CD4-positive, alpha-beta T cell (primary cell): ENCODE results near the gene PRAMEF13. TPM values are rescaled to one million over a fixed set of nuclear protein-coding genes. Genes with fewer than 3 reads are reported as not detected.
"Not testable (repeated sequence)": the region's sequence is repeated elsewhere in the genome, so short reads cannot be mapped to it uniquely, and the experiment has no call there.

Experiments used
- ATAC-seq: fragments of 200-7000 bp; cut with Tn5 transposase; one replicate; pipeline ENCODE4 v1.10.0; 2022; ENCODE audit warnings: mild to moderate bottlenecking; ENCODE audit not compliant: poor library complexity
- CTCF ChIA-PET: fragments of 350-600 bp; sonication (Branson Sonifier 250); formaldehyde crosslinking; loops from one replicate; lab custom pipeline; 2021; ENCODE audit warnings: antibody characterized with exemption, inconsistent platforms; lab: Charles Lee
- POLR2A ChIA-PET: fragments of 350-600 bp; sonication (Branson Sonifier 250); formaldehyde crosslinking; loops from one replicate; lab custom pipeline; 2021; ENCODE audit warnings: antibody characterized with exemption, inconsistent platforms; lab: Charles Lee
- DNase-seq, 14 experiments: peaks; one replicate each; pipeline ENCODE4 v3.0.0-alpha.2; 2013 to 2020; ENCODE audit warnings: mixed read lengths in 2 of 14
- H3K27ac ChIP-seq, 2 donors: one replicate each; pipeline versions ENCODE4 v1.5.1 to v1.7.0; 2013; ENCODE audit warnings: low read length in 2 of 2, low read depth in 1 of 2, mild to moderate bottlenecking in 1 of 2
- H3K27me3 ChIP-seq, 2 experiments: 1 replicate in 1 of 2; 2 replicates in 1 of 2; pipeline versions ENCODE4 v1.6.1 to v1.7.0; 2013; ENCODE audit warnings: low read length in 2 of 2, control low read depth in 1 of 2, mild to moderate bottlenecking in 1 of 2, moderate library complexity in 1 of 2; ENCODE audit not compliant: insufficient read depth in 2 of 2, control insufficient read depth in 1 of 2
- H3K36me3 ChIP-seq: one replicate; pipeline ENCODE4 v1.6.1; 2013; ENCODE audit warnings: low read length, control low read depth; ENCODE audit not compliant: insufficient read depth
- H3K4me1 ChIP-seq: one replicate; pipeline ENCODE4 v1.6.1; 2013; ENCODE audit warnings: low read length, control low read depth; ENCODE audit not compliant: insufficient read depth
- H3K4me3 ChIP-seq: one replicate; pipeline ENCODE4 v1.5.1; 2013; ENCODE audit warnings: mild to moderate bottlenecking, low read length, moderate library complexity
- H3K9me3 ChIP-seq, 2 experiments: 1 replicate in 1 of 2; 2 replicates in 1 of 2; pipeline versions ENCODE4 v1.6.1 to v1.7.0; 2013; ENCODE audit warnings: low read length in 2 of 2, mild to moderate bottlenecking in 2 of 2, control low read depth in 1 of 2, moderate library complexity in 1 of 2; ENCODE audit not compliant: control insufficient read depth in 1 of 2, insufficient read depth in 1 of 2
- H3K27ac Mint-ChIP-seq: one replicate; pipeline ENCODE4 v1.8.0; 2020; ENCODE audit warnings: mixed read lengths
- H3K27me3 Mint-ChIP-seq: one replicate; pipeline ENCODE4 v1.8.0; 2021; ENCODE audit warnings: mixed read lengths
- H3K36me3 Mint-ChIP-seq: one replicate; pipeline ENCODE4 v1.8.0; 2021; ENCODE audit warnings: low read depth, mixed read lengths
- H3K4me1 Mint-ChIP-seq: one replicate; pipeline ENCODE4 v1.8.0; 2021; ENCODE audit warnings: low read depth, mixed read lengths
- H3K4me3 Mint-ChIP-seq: one replicate; pipeline ENCODE4 v1.8.0; 2020; ENCODE audit warnings: mild to moderate bottlenecking, mixed read lengths
- H3K9me3 Mint-ChIP-seq: one replicate; pipeline ENCODE4 v1.8.0; 2020; ENCODE audit warnings: mixed read lengths
- intact Hi-C, 2 experiments: fragments of 100-400 bp; cut with DNase I in 1 of 2; cut with micrococcal nuclease in 1 of 2; formaldehyde crosslinking; loops; one replicate each; pipeline versions ENCODE4 v1.15.1 to v1.9.0; 2023 to 2025; cut with DNase I, micrococcal nuclease
- total RNA-seq, 174 experiments: library from RNA in 2 of 174; stranded (reverse) in 2 of 174; gene quantifications; one replicate each; pipeline ENCODE4 v1.2.3 and lab custom pipeline; 2021 to 2026
- TF ChIP-seq, protein P1 (sequence below): fragments of 200-600 bp; IDR thresholded peaks from one replicate; pipeline ENCODE4 v1.8.0; 2022; ENCODE audit warnings: antibody characterized with exemption, mild to moderate bottlenecking

The PRAMEF13 gene
- total RNA-seq, 2 experiments from 2014 or later = not detected

DNA sequence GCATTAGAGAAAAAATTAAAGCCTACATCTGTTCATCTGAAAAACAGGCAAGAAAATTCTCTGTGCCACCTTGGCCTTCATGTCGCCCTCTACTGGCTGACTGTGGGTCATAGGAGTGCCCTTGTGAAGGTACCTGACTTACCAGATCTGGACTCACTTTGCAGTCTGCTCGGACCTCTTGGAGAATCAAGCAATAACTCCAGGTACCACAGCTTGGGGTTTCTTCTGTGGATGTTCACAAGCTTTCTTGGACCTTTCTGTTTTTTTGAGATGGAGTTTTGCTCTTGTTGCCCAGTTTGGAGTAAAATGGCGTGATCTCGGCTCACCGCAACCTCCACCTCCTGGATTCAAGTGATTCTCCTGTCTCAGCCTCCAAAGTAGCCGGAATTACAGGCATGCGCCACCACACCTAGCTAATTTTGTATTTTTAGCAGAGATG, 27.2 kb upstream of the PRAMEF13 start:
- H3K9me3 ChIP-seq = no peaks in the 10 kb centered on the region
- H3K27ac ChIP-seq = no peak overlapping the region
- intact Hi-C loops = no loop called here
- ATAC-seq (no peak), DNase-seq (peak in 10 of 14 experiments; percentile 12 to 52 (median 23))
- TF ChIP-seq, protein P1, sequence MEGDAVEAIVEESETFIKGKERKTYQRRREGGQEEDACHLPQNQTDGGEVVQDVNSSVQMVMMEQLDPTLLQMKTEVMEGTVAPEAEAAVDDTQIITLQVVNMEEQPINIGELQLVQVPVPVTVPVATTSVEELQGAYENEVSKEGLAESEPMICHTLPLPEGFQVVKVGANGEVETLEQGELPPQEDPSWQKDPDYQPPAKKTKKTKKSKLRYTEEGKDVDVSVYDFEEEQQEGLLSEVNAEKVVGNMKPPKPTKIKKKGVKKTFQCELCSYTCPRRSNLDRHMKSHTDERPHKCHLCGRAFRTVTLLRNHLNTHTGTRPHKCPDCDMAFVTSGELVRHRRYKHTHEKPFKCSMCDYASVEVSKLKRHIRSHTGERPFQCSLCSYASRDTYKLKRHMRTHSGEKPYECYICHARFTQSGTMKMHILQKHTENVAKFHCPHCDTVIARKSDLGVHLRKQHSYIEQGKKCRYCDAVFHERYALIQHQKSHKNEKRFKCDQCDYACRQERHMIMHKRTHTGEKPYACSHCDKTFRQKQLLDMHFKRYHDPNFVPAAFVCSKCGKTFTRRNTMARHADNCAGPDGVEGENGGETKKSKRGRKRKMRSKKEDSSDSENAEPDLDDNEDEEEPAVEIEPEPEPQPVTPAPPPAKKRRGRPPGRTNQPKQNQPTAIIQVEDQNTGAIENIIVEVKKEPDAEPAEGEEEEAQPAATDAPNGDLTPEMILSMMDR = peak; percentile 47
- H3K4me1 ChIP-seq = no peaks in the 10 kb centered on the region
- Mint-ChIP-seq H3K27me3 (peaks cover 31% of the 10 kb centered on the region), H3K4me1 (no peaks in the 10 kb centered on the region), H3K36me3 (no peaks in the 10 kb centered on the region), H3K4me3 (no peak overlapping the region), H3K27ac (no peak overlapping the region), H3K9me3 (no peaks in the 10 kb centered on the region)
- H3K27me3 ChIP-seq = no peaks in the 10 kb centered on the region
- ChIA-PET CTCF (no interaction called here), POLR2A (no interaction called here)
- H3K4me3 ChIP-seq = no peak overlapping the region
- H3K36me3 ChIP-seq = no peaks in the 10 kb centered on the region

DNA sequence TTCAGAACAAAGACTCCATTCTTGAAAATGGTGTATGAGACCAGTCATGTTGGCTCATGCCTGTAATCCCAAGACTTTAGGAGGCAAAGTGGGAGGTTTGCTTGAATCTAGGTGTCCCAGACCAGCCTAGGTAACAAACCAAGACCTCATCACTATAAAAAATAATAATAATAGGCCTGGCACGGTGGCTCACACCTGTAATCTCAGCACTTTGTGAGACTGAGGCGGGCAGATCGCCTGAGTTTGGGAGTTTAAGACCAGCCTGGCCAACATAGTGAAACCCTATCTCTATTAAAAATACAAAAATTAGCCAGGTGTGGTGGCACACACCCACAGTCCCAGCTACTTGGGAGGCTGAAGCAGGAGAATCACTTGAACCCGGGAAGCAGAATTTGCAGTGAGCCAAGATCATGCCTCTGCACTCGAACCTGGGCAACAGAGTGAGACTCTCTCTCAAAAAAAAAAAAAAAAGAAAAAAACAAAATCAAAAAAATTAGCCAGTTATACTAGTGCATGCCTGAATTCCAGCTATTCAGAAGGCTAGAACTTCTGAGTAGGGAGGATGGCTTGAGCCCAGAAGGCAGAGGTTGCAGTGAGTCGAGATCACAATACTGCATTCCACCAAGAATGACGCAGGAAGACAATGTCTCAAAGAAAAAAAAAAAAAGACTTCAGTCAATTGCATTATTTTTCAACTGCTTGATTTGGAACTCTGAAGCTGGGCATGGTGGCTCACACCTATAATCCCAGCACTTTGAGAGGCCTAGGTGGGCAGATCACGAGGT, 26.3 kb upstream of the PRAMEF13 start:
- H3K36me3 Mint-ChIP-seq, H3K27ac ChIP-seq, H3K27me3 ChIP-seq, DNase-seq, ATAC-seq, POLR2A ChIA-PET, H3K4me3 ChIP-seq, H3K36me3 ChIP-seq, CTCF ChIA-PET, H3K4me1 ChIP-seq, H3K9me3 ChIP-seq, H3K27ac Mint-ChIP-seq, intact Hi-C loops, H3K4me1 Mint-ChIP-seq, H3K4me3 Mint-ChIP-seq, H3K9me3 Mint-ChIP-seq: not testable (repeated sequence)
- H3K27me3 Mint-ChIP-seq = peaks cover 31% of the 10 kb centered on the region

DNA sequence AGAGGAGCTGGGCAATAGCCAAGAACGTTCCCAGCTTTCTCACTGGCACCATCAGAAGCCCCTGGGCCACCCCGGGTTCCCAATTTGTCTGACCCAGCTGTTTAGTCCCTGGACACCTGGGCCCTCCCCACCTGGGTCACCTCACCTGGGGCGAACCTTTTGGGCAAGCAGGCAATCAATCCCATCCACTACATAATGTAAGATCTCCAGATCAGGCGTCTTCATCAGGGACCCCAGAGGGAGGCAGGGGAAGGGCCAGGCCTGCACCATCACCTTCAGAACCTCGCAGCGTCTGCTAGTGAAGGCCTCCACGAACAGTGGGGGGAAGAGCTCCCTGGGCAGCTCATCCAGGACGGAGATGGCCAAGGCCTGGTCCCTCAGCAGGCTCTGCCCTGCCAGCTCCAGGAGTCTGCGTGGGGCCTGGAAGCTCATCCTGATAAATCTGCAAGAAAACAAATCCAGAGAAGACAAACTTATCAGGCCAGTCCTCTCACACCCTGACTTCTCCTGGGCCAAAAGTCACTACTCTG, 24.5 kb upstream of the PRAMEF13 start, which contains the start of gene PRAMEF18:
Gene PRAMEF18, minus strand, starts transcription at position 480 of the 530 bp plus-strand sequence. Its CDS starts 48 bp downstream, at position 432.
- H3K9me3 ChIP-seq, ATAC-seq, H3K4me3 ChIP-seq, H3K36me3 ChIP-seq, H3K36me3 Mint-ChIP-seq, CTCF ChIA-PET, H3K27ac ChIP-seq, DNase-seq, H3K9me3 Mint-ChIP-seq, intact Hi-C loops, H3K4me1 ChIP-seq, H3K27me3 ChIP-seq, H3K4me1 Mint-ChIP-seq, H3K27ac Mint-ChIP-seq, H3K4me3 Mint-ChIP-seq, POLR2A ChIA-PET: not testable (repeated sequence)
- peaks cover 25% of the 10 kb centered on the region for H3K27me3 Mint-ChIP-seq

DNA sequence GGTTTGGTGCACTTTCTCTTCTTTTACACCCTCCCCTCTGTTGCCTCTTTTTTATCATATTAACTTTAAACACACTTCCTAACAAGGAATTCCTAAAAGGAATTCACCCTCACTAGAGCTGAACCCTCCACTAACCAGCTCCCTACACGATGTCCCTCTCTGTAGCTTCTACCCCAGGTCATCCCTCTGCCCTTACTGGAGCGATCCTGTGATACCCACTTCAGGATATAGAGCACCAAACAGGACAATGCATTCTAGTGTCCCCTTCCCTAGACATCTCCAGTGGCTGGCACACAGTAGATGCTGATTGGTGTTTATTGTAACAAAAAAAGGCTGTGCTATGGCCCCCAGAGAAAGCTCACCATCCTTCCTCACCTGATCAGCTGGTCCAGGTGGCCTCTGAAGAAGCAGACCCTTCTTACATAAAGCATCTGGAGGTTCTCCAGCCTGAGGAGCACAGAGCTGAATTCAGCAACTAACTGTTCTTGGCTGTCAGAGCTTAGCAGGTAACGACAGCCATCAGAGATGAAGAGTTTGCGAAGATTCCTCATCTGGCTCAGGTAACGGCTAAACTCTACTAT, 23.4 kb upstream of the PRAMEF13 start:
- H3K9me3 Mint-ChIP-seq = no peaks in the 10 kb centered on the region
- Histone ChIP-seq H3K4me3 (no peak overlapping the region), H3K36me3 (no peaks in the 10 kb centered on the region), H3K27me3 (no peaks in the 10 kb centered on the region), H3K4me1 (no peaks in the 10 kb centered on the region), H3K27ac (no peak overlapping the region), H3K9me3 (no peaks in the 10 kb centered on the region)
- ATAC-seq = no peak
- no peak overlapping the region for H3K4me3 Mint-ChIP-seq
- TF ChIP-seq, protein P1 = no peak
- peaks cover 21% of the 10 kb centered on the region for H3K27me3 Mint-ChIP-seq
- no peaks in the 10 kb centered on the region for H3K36me3 Mint-ChIP-seq
- no peak overlapping the region for H3K27ac Mint-ChIP-seq
- DNase-seq = no peak
- intact Hi-C loops = no loop called here
- no peaks in the 10 kb centered on the region for H3K4me1 Mint-ChIP-seq
- POLR2A ChIA-PET = no interaction called here
- CTCF ChIA-PET = no interaction called here

DNA sequence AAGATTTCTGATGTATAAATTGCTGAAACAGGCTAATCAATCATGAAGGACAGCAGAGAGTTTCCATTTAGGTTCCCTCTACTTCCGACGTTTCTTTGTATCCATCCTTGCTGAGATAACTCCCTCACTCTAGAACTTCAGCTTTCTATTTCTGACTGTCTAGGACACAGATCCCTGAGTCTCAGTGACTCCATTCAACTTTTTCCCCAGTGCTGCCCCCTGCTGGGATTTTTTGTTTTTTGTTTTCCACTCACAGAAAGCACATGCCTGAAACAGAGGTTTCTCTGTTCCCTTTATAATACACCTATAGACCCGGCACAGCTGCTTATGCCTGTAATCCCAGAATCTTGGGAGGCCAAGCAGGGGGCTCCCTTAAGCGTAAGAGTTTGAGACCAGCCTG, 21.6 kb upstream of the PRAMEF13 start:
- H3K36me3 Mint-ChIP-seq, ATAC-seq, H3K27me3 ChIP-seq, H3K4me1 ChIP-seq, DNase-seq, H3K9me3 ChIP-seq, H3K27ac Mint-ChIP-seq, H3K4me1 Mint-ChIP-seq, H3K9me3 Mint-ChIP-seq, H3K4me3 Mint-ChIP-seq, H3K4me3 ChIP-seq, H3K27ac ChIP-seq, CTCF ChIA-PET, H3K36me3 ChIP-seq, intact Hi-C loops, POLR2A ChIA-PET: not testable (repeated sequence)
- peaks cover 14% of the 10 kb centered on the region for H3K27me3 Mint-ChIP-seq
